ENCODE data around the gene ITGA3. TPM values are rescaled to one million over a fixed set of nuclear protein-coding genes. Genes with fewer than 3 reads are reported as not detected.

Gene ITGA3
- total and polyA plus RNA-seq, 2 of the 13 experiments (the other 11 are each of a cell fraction or from before 2014, with no cell fraction given) = 0.48 to 0.69 TPM

GRCh38 chr17:50093807-50094206 is 37.9 kb downstream of the ITGA3 start:
- FAIRE-seq (no peak), DNase-seq (ENCODE audit: low spot score) (no peak), ATAC-seq (no peak)
- Histone ChIP-seq H3K4me3 (replicated peaks in 1 of 3; ENCODE audit: insufficient read depth in 1 of 3, low read depth in 2 of 3, low read length in 3 of 3) (no peak overlapping the region), H3K27ac (ENCODE audit: extremely low read length, insufficient read depth, low read length) (no peak overlapping the region), H3K9me3 (ENCODE audit: low read length) (no peaks in the 10 kb centered on the region), H2AFZ (ENCODE audit: low read length) (no peak overlapping the region), H3K27me3 (ENCODE audit: control insufficient read depth in 1 of 2, insufficient read depth in 2 of 2, low read length in 2 of 2) (peaks cover 6 to 24% of the 10 kb centered on the region in 2 experiments; a peak in 4 of 5 replicates), H3K36me3 (replicated peaks in 1 of 2; ENCODE audit: control insufficient read depth in 1 of 2, insufficient read depth in 2 of 2, low read length in 2 of 2) (peaks cover 0 to 4% of the 10 kb centered on the region in 2 experiments; a peak in 1 of 5 replicates), H3K9ac (ENCODE audit: insufficient read depth, low read depth, low read length) (no peak overlapping the region), H4K20me1 (ENCODE audit: insufficient read depth, low read length) (no peaks in the 10 kb centered on the region), H3K4me2 (ENCODE audit: low read depth, low read length) (no peak overlapping the region), H3K4me1 (ENCODE audit: insufficient read depth, low read length) (peaks cover 18% of the 10 kb centered on the region), H3K79me2 (ENCODE audit: insufficient read depth, low read length) (peaks cover 6% of the 10 kb centered on the region)
- in situ Hi-C loops (cut with HindIII; ENCODE audit: extremely low pct_ligation_motif_present, low pct_unique_long_range_greater_than_20kb) = no loop called here
- ChIA-PET CTCF (ENCODE audit: low intra/inter-chr PET ratio, low total read pairs) (interaction anchor here (1.1 to 2.1 kb wide), 8 partner anchors 15 to 204 kb away, joined by 3 to 15 read pairs (median 6); partner anchors contain the start of gene PPP1R9B), POLR2A (interaction anchor here (0.8 to 1.9 kb wide), 6 partner anchors 8 to 58 kb away, joined by 3 to 10 read pairs (median 4); no protein-coding TSS in a partner anchor)
- no TSS peak for BruUV-seq (replicated peaks)
- 8% methylated on average over 3 of the region's 3 CpGs for WGBS (ENCODE audit: low lambda C conversion rate)
- intact Hi-C loops (cut with micrococcal nuclease; ENCODE audit: unreplicated experiment) = loop anchor here (1.0 to 2.0 kb wide), 3 partner anchors 17 to 203 kb away; no protein-coding TSS in a partner anchor
- TF ChIP-seq GATAD2A (CRISPR knock-in tag; IDR thresholded peaks at IDR 0.05) = no peak
- TF ChIP-seq ZNF83 (CRISPR knock-in tag; IDR thresholded peaks at IDR 0.05; ENCODE audit: borderline replicate concordance) = no peak
- no peak for TF ChIP-seq BHLHE40 (IDR thresholded peaks at IDR 0.05; ENCODE audit: low read length)
- no peak for TF ChIP-seq JARID2 (CRISPR knock-in tag; IDR thresholded peaks at IDR 0.05; ENCODE audit: insufficient replicate concordance)

- ChIA-PET POLR2A (interaction anchor here (0.8 to 1.9 kb wide), 7 partner anchors 8 to 58 kb away, joined by 3 to 10 read pairs (median 4); no protein-coding TSS in a partner anchor), CTCF (ENCODE audit: low intra/inter-chr PET ratio, low total read pairs) (interaction anchor here (1.1 to 2.1 kb wide), 8 partner anchors 15 to 203 kb away, joined by 3 to 15 read pairs (median 6); partner anchors contain the start of gene PPP1R9B)
- peak overlapping the region; percentile 25 for H3K27ac ChIP-seq (ENCODE audit: extremely low read length, insufficient read depth, low read length)
- no peaks in the 10 kb centered on the region for H4K20me1 ChIP-seq (ENCODE audit: insufficient read depth, low read length)
- H3K36me3 ChIP-seq (replicated peaks in 1 of 2; ENCODE audit: control insufficient read depth in 1 of 2, insufficient read depth in 2 of 2, low read length in 2 of 2) = peaks cover 0 to 4% of the 10 kb centered on the region in 2 experiments; a peak in 1 of 5 replicates
- H2AFZ ChIP-seq (ENCODE audit: low read length) = peak overlapping the region; percentile 95
- BruUV-seq (replicated peaks) = no TSS peak
- H3K27me3 ChIP-seq (ENCODE audit: control insufficient read depth in 1 of 2, insufficient read depth in 2 of 2, low read length in 2 of 2) = peaks cover 4 to 23% of the 10 kb centered on the region in 2 experiments; a peak in 4 of 5 replicates
- peaks cover 18% of the 10 kb centered on the region for H3K4me1 ChIP-seq (ENCODE audit: insufficient read depth, low read length)
- peak; percentile 70 for ATAC-seq
- H3K9ac ChIP-seq (ENCODE audit: insufficient read depth, low read depth, low read length) = peak overlapping the region; percentile 48
- peak overlapping the region; percentile 68 to 87 (median 77) for H3K4me3 ChIP-seq (replicated peaks in 1 of 3; ENCODE audit: insufficient read depth in 1 of 3, low read depth in 2 of 3, low read length in 3 of 3)
- in situ Hi-C loops (cut with HindIII; ENCODE audit: extremely low pct_ligation_motif_present, low pct_unique_long_range_greater_than_20kb) = no loop called here
- peak overlapping the region; percentile 100 for H3K4me2 ChIP-seq (ENCODE audit: low read depth, low read length)
- under 1% methylated on average over 19 of the region's 21 CpGs for WGBS (ENCODE audit: low lambda C conversion rate)
- H3K79me2 ChIP-seq (ENCODE audit: insufficient read depth, low read length) = peaks cover 6% of the 10 kb centered on the region
- peak; percentile 81 for DNase-seq (ENCODE audit: low spot score)
- FAIRE-seq = peak; percentile 92
- no peaks in the 10 kb centered on the region for H3K9me3 ChIP-seq (ENCODE audit: low read length)
- intact Hi-C loops (cut with micrococcal nuclease; ENCODE audit: unreplicated experiment) = loop anchor here (1.0 to 2.0 kb wide), 3 partner anchors 17 to 203 kb away; no protein-coding TSS in a partner anchor
- TF ChIP-seq CENPBD1 (CRISPR knock-in tag; IDR thresholded peaks at IDR 0.05; ENCODE audit: borderline replicate concordance, low read depth) (no peak), ARID2 (CRISPR knock-in tag; IDR thresholded peaks at IDR 0.05; ENCODE audit: borderline replicate concordance) (no peak), AKNA (CRISPR knock-in tag; IDR thresholded peaks at IDR 0.05; ENCODE audit: borderline replicate concordance) (no peak), ZNF263 (CRISPR knock-in tag; IDR thresholded peaks at IDR 0.05) (0 out of 2 replicates have a peak, but pooled peaks have one; percentile 28)
These were observed 38.4 kb downstream of the ITGA3 start for GRCh38 chr17:50094243-50094752.
